SU-DHL-6 (cell line): ENCODE measurements around the gene ASTN2.

ENCODE experiments used
- H2AFZ ChIP-seq: fragments of 200-600 bp; sonication (generic); 2 replicates; pipeline ENCODE4 v1.6.1; 2014; ENCODE audit warnings: low read depth, mild to moderate bottlenecking, moderate library complexity, mixed read lengths, antibody characterized with exemption, low read length; ENCODE audit not compliant: severe bottlenecking
- H3F3A ChIP-seq: fragments of 200-600 bp; shearing (Covaris generic); 2 replicates; pipeline ENCODE4 v1.6.0; 2016; ENCODE audit warnings: antibody characterized with exemption, mild to moderate bottlenecking; ENCODE audit not compliant: insufficient read depth
- H3K27ac ChIP-seq: fragments of 200-600 bp; sonication (generic); 2 replicates; pipeline ENCODE4 v1.5.1; 2016; ENCODE audit warnings: low read depth, mild to moderate bottlenecking, low read length, moderate library complexity, mixed read lengths
- H3K27me3 ChIP-seq: fragments of 200-600 bp; sonication (generic), shearing (Covaris generic); 2 replicates; pipeline ENCODE4 v1.6.0; 2014; ENCODE audit warnings: mild to moderate bottlenecking, low read length
- H3K36me3 ChIP-seq: fragments of 200-600 bp; sonication (generic); 2 replicates; pipeline ENCODE4 v1.6.1; 2014; ENCODE audit warnings: mild to moderate bottlenecking, low read length, mixed read lengths
- H3K4me2 ChIP-seq: fragments of 300-600, 200-600 bp; shearing (Covaris generic), sonication (generic); 2 replicates; pipeline ENCODE4 v1.6.0; 2014; ENCODE audit warnings: low read length, low read depth, mild to moderate bottlenecking; ENCODE audit not compliant: poor library complexity, severe bottlenecking
- H3K4me3 ChIP-seq: fragments of 200-600 bp; sonication (generic); 2 replicates; pipeline ENCODE4 v1.5.1; 2014; ENCODE audit warnings: antibody characterized with exemption, low read length, mild to moderate bottlenecking, mixed read lengths; ENCODE audit not compliant: insufficient read depth, poor library complexity, severe bottlenecking
- H3K79me2 ChIP-seq: fragments of 200-600 bp; sonication (generic); 2 replicates; pipeline ENCODE4 v1.6.1; 2014; ENCODE audit warnings: mild to moderate bottlenecking, low read length, moderate library complexity; ENCODE audit not compliant: insufficient read depth
- H3K9ac ChIP-seq: fragments of 200-600 bp; sonication (generic); 2 replicates; pipeline ENCODE4 v1.7.0; 2014; ENCODE audit warnings: mild to moderate bottlenecking, low read length
- H3K9me2 ChIP-seq: fragments of 200-600 bp; sonication (generic); replicated peaks from 2 replicates; pipeline ENCODE4 v1.6.1; 2014; ENCODE audit warnings: low read length; ENCODE audit not compliant: insufficient read depth
- H3K9me3 ChIP-seq: fragments of 200-600 bp; sonication (generic); 2 replicates; pipeline ENCODE4 v1.6.1; 2014; ENCODE audit warnings: low read length, mixed read lengths; ENCODE audit not compliant: insufficient read depth
- H4K20me1 ChIP-seq: fragments of 200-600 bp; sonication (generic); 2 replicates; pipeline ENCODE4 v1.6.1; 2014; ENCODE audit warnings: low read depth, mild to moderate bottlenecking, antibody characterized with exemption, low read length, moderate library complexity, mixed read lengths
- EZH2phosphoT487 ChIP-seq: fragments of 200-600 bp; sonication (generic), shearing (Covaris generic); conservative IDR thresholded peaks from 2 replicates; pipeline ENCODE4 v1.6.1; 2018; ENCODE audit warnings: mild to moderate bottlenecking, antibody characterized with exemption, low read length, moderate library complexity, mixed read lengths
- TF ChIP-seq, protein P1 (sequence below): fragments of 200-600 bp; sonication (generic); IDR thresholded peaks from one replicate; pipeline ENCODE4 v1.5.1; 2017; ENCODE audit warnings: antibody characterized with exemption, mild to moderate bottlenecking, low read length, moderate library complexity; ENCODE audit not compliant: insufficient read depth, poor library complexity, severe bottlenecking

The ASTN2 gene

DNA sequence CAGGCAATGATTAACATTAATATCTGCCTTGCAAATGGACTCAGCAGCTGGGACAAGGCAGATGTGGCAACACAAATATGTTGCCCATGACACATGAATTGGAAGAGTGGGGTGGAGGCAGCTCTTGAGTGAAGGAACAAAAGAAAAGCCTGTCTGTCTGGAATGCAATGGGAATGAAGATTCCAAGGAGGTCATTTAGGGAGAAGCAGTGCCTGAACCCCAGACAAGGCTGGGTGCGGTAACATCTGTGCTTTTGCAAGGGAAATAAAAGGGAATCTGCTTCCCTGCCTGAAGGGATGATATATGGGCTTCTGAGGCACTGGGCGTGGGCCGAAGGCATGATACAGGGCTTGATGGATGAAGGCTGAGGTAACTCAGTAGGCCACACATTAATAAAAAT, 821.9 kb downstream of the ASTN2 start:
- Histone ChIP-seq H3K27me3 (no peaks in the 10 kb centered on the region), H3F3A (no peaks in the 10 kb centered on the region), H3K79me2 (no peaks in the 10 kb centered on the region), H2AFZ (no peak overlapping the region), H3K9ac (no peak overlapping the region), H3K4me2 (no peak overlapping the region), H4K20me1 (no peaks in the 10 kb centered on the region), H3K4me3 (no peak overlapping the region), H3K27ac (no peak overlapping the region), H3K9me3 (no peaks in the 10 kb centered on the region), H3K9me2 (no peaks in the 10 kb centered on the region), H3K36me3 (no peaks in the 10 kb centered on the region)
- TF ChIP-seq, protein P1, sequence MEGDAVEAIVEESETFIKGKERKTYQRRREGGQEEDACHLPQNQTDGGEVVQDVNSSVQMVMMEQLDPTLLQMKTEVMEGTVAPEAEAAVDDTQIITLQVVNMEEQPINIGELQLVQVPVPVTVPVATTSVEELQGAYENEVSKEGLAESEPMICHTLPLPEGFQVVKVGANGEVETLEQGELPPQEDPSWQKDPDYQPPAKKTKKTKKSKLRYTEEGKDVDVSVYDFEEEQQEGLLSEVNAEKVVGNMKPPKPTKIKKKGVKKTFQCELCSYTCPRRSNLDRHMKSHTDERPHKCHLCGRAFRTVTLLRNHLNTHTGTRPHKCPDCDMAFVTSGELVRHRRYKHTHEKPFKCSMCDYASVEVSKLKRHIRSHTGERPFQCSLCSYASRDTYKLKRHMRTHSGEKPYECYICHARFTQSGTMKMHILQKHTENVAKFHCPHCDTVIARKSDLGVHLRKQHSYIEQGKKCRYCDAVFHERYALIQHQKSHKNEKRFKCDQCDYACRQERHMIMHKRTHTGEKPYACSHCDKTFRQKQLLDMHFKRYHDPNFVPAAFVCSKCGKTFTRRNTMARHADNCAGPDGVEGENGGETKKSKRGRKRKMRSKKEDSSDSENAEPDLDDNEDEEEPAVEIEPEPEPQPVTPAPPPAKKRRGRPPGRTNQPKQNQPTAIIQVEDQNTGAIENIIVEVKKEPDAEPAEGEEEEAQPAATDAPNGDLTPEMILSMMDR = no peak

DNA sequence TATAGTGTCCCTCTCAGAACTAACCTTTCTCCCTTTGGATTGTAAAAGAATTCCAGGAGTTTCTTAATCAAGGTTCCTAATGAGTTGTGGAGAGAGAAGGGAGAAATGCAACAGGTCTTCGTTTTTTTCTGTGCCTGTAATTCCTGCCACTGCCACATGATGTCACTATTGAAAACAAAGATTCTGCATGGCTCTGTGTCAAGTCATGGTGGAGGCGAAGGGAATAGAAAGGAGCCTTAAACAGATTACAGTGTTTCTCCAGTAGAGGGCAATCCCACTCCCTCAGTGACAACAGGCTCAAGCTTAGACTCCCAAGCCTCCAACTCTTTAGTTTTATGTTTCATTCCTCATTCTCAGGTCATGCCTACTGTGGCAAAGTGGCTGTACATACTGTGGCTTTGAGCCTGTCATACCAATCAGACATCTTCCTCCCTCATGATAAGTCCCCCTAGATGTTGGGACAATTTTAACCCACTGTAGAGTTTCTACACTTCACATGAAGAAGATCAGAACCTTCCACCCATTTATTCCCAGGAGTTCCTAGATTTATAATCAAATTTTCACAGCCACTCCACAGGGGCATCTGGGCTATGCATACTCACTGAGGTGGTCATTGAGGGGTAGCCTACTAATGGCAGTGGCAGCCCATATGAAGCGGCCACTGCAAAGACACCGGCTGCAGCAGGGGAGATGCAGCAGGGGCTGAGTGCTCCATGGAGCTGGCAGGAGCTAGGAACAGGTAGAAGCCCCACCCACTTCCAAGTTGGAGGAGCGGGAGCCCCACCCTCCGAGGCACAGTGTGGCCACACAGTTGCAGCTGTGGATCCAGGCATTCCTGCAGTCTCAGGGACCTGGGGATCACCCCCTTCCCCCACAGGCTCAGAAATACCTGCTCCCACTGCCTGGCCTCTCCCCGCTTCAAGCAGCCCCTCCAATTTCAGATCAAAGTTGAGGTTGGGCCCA, 825.2 kb downstream of the ASTN2 start:
- H3F3A ChIP-seq = no peaks in the 10 kb centered on the region
- H3K9me3 ChIP-seq = no peaks in the 10 kb centered on the region
- H3K9me2 ChIP-seq = no peaks in the 10 kb centered on the region
- no peak overlapping the region for H3K27ac ChIP-seq
- no peak overlapping the region for H3K9ac ChIP-seq
- no peaks in the 10 kb centered on the region for H4K20me1 ChIP-seq
- no peak overlapping the region for H3K4me3 ChIP-seq
- H3K36me3 ChIP-seq = no peaks in the 10 kb centered on the region
- no peaks in the 10 kb centered on the region for H3K79me2 ChIP-seq
- TF ChIP-seq EZH2phosphoT487 = no peak
- TF ChIP-seq, protein P1 = peak; percentile 87
- no peak overlapping the region for H3K4me2 ChIP-seq
- H2AFZ ChIP-seq = no peak overlapping the region
- no peaks in the 10 kb centered on the region for H3K27me3 ChIP-seq

DNA sequence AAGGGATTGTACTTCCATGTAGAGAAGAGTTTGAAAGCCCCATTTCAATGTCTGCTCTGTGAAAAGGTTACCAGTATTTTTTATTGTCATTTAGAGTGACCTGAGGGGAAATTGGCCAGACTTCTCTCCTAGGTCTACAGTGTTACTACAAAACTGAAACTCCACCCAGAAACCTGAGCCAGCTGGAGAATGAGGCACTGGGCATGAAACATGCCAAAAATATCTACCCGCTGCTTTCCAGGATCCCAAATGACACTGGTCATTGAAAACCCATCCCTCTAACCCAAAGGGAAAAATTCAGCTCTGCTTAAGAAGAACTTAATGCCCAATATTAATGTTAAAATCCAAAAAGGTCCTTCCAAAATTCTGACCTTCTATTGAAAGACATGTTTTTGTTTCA, 826.9 kb downstream of the ASTN2 start:
- TF ChIP-seq EZH2phosphoT487 = no peak
- TF ChIP-seq, protein P1 = no peak
- no peaks in the 10 kb centered on the region for H3K9me2 ChIP-seq
- no peak overlapping the region for H3K27ac ChIP-seq
- H3K4me2 ChIP-seq = no peak overlapping the region
- no peak overlapping the region for H3K4me3 ChIP-seq
- no peak overlapping the region for H2AFZ ChIP-seq
- no peaks in the 10 kb centered on the region for H3K9me3 ChIP-seq
- H3F3A ChIP-seq = no peaks in the 10 kb centered on the region
- no peaks in the 10 kb centered on the region for H4K20me1 ChIP-seq
- no peaks in the 10 kb centered on the region for H3K36me3 ChIP-seq
- H3K9ac ChIP-seq = no peak overlapping the region
- no peaks in the 10 kb centered on the region for H3K79me2 ChIP-seq
- no peaks in the 10 kb centered on the region for H3K27me3 ChIP-seq
